ENCODE data around the gene LRP5.

LRP5 gene

GRCh38 chr11:68480193-68480592, 167.8 kb downstream of the LRP5 start:
- DNase-seq = no peak

GRCh38 chr11:68480852-68481510, 168.6 kb downstream of the LRP5 start:
- no peak for DNase-seq

- DNase-seq = no peak
Measured at GRCh38 chr11:68481579-68482240, 169.3 kb downstream of the LRP5 start.

GRCh38 chr11:68488623-68489022, 176.2 kb downstream of the LRP5 start:
- no peak for DNase-seq

GRCh38 chr11:68495220-68495729, 182.9 kb downstream of the LRP5 start:
- DNase-seq = no peak

GRCh38 chr11:68495872-68496271, 183.5 kb downstream of the LRP5 start:
- DNase-seq = no peak

GRCh38 chr11:68497761-68498160, 185.4 kb downstream of the LRP5 start:
- DNase-seq = no peak

GRCh38 chr11:68498321-68498720, 185.9 kb downstream of the LRP5 start:
- no peak for DNase-seq
